HEK293 (cell line): ENCODE results near the gene KTN1.

Source experiments
- CTCF ChIA-PET: fragments of 350-600 bp; formaldehyde crosslinking; extraction: SDS; loops from one replicate; lab custom pipeline; 2021; ENCODE audit warnings: antibody characterized with exemption; lab: Yijun Ruan, JAX
- POLR2A ChIA-PET: fragments of 300-600 bp; formaldehyde crosslinking; extraction: SDS; loops from one replicate; lab custom pipeline; 2020; ENCODE audit warnings: antibody characterized with exemption, inconsistent platforms; lab: Yijun Ruan, JAX
- H3K27ac ChIP-seq: fragments of 200-500 bp; sonication (Bioruptor generic); 2 replicates; pipeline ENCODE4 v1.5.1; 2014; ENCODE audit warnings: low read depth, low read length, control low read depth, inconsistent platforms; ENCODE audit errors: extremely low read depth
- H3K36me3 ChIP-seq, 2 experiments: fragments of 200-500 bp in 1 of 2; sonication (Bioruptor generic) in 1 of 2; 1 replicate in 1 of 2; 2 replicates in 1 of 2; pipeline ENCODE4 v1.5.1; 2014 to 2017; ENCODE audit warnings: inconsistent platforms in 2 of 2, low read length in 2 of 2; ENCODE audit not compliant: control insufficient read depth in 2 of 2, insufficient read depth in 1 of 2
- H3K4me1 ChIP-seq: fragments of 200-500 bp; sonication (Bioruptor generic); 2 replicates; pipeline ENCODE4 v1.5.1; 2014; ENCODE audit warnings: mild to moderate bottlenecking, low read length, inconsistent platforms; ENCODE audit not compliant: control insufficient read depth, insufficient read depth
- H3K4me3 ChIP-seq: 2 replicates; pipeline ENCODE4 v1.5.1; 2011; ENCODE audit warnings: low read depth, mild to moderate bottlenecking, control low read depth, low read length, moderate library complexity
- H3K9me3 ChIP-seq: fragments of 200-500 bp; sonication (Bioruptor generic); 2 replicates; pipeline ENCODE4 v1.5.1; 2014; ENCODE audit warnings: low read depth, low read length, inconsistent platforms; ENCODE audit not compliant: control insufficient read depth, insufficient read depth
- BCL11A ChIP-seq: fragments of 450-650 bp; formaldehyde crosslinking; IDR thresholded peaks from 2 replicates; pipeline ENCODE4 v1.5.1; 2016; ENCODE audit warnings: low read depth, missing biosample characterization, missing genetic modification characterization
- MYNN ChIP-seq: fragments of 450-650 bp; formaldehyde crosslinking; IDR thresholded peaks from 2 replicates; pipeline ENCODE4 v1.5.1; 2016; ENCODE audit warnings: missing biosample characterization, missing genetic modification characterization, borderline replicate concordance
- MZF1 ChIP-seq: fragments of 450-650 bp; formaldehyde crosslinking; IDR thresholded peaks from 2 replicates; pipeline ENCODE4 v1.5.1; 2017; ENCODE audit warnings: missing biosample characterization, missing genetic modification characterization, borderline replicate concordance
- YY1 ChIP-seq: fragments of 450-650 bp; formaldehyde crosslinking; IDR thresholded peaks from 2 replicates; pipeline ENCODE4 v1.5.1; 2018; ENCODE audit warnings: missing biosample characterization, missing genetic modification characterization
- YY2 ChIP-seq: fragments of 450-650 bp; formaldehyde crosslinking; IDR thresholded peaks from 2 replicates; pipeline ENCODE4 v1.5.1; 2016; ENCODE audit warnings: missing biosample characterization, missing genetic modification characterization
- ZBTB7A ChIP-seq: fragments of 450-650 bp; formaldehyde crosslinking; IDR thresholded peaks from 2 replicates; pipeline ENCODE4 v1.5.1; 2016; ENCODE audit warnings: low read depth, missing biosample characterization, missing genetic modification characterization
- ZEB2 ChIP-seq: fragments of 450-650 bp; formaldehyde crosslinking; IDR thresholded peaks from 2 replicates; pipeline ENCODE4 v1.5.1; 2016; ENCODE audit warnings: missing biosample characterization, missing genetic modification characterization
- ZFHX2 ChIP-seq: fragments of 450-650 bp; formaldehyde crosslinking; conservative IDR thresholded peaks from 2 replicates; pipeline ENCODE4 v1.5.1; 2016; ENCODE audit warnings: missing biosample characterization, missing genetic modification characterization
- ZNF155 ChIP-seq: fragments of 450-650 bp; formaldehyde crosslinking; IDR thresholded peaks from 2 replicates; pipeline ENCODE4 v1.5.1; 2016; ENCODE audit warnings: missing biosample characterization, missing genetic modification characterization
- ZNF184 ChIP-seq: fragments of 450-650 bp; IDR thresholded peaks from 2 replicates; pipeline ENCODE4 v1.5.1; 2018; ENCODE audit warnings: missing biosample characterization, mild to moderate bottlenecking, missing genetic modification characterization
- ZNF274 ChIP-seq, 2 experiments: fragments of 200-500 bp in 1 of 2; fragments of 450-650 bp in 1 of 2; sonication (Bioruptor generic) in 1 of 2; formaldehyde crosslinking in 1 of 2; IDR thresholded peaks; 2 replicates each; pipeline versions ENCODE4 v1.5.1 to v1.6.1; 2014 to 2016; ENCODE audit warnings: borderline replicate concordance in 1 of 2, inconsistent platforms in 1 of 2, low read length in 1 of 2, missing biosample characterization in 1 of 2, missing genetic modification characterization in 1 of 2
- ZNF292 ChIP-seq: fragments of 450-650 bp; formaldehyde crosslinking; IDR thresholded peaks from 2 replicates; pipeline ENCODE4 v1.5.1; 2016; ENCODE audit warnings: low read depth, missing biosample characterization, missing genetic modification characterization, borderline replicate concordance
- ZNF324 ChIP-seq: fragments of 450-650 bp; formaldehyde crosslinking; IDR thresholded peaks from 2 replicates; pipeline ENCODE4 v1.5.1; 2016; ENCODE audit warnings: missing biosample characterization, missing genetic modification characterization
- ZNF473 ChIP-seq: fragments of 450-650 bp; formaldehyde crosslinking; IDR thresholded peaks from 2 replicates; pipeline ENCODE4 v1.5.1; 2017; ENCODE audit warnings: missing biosample characterization, missing genetic modification characterization
- ZNF549 ChIP-seq: fragments of 450-650 bp; IDR thresholded peaks from 2 replicates; pipeline ENCODE4 v1.5.1; 2018; ENCODE audit warnings: missing biosample characterization, missing genetic modification characterization, mild to moderate bottlenecking, inconsistent platforms, moderate library complexity
- ZNF600 ChIP-seq: fragments of 450-650 bp; formaldehyde crosslinking; IDR thresholded peaks from 2 replicates; pipeline ENCODE4 v1.5.1; 2016; ENCODE audit warnings: missing biosample characterization, missing genetic modification characterization
- ZNF701 ChIP-seq: fragments of 450-650 bp; formaldehyde crosslinking; IDR thresholded peaks from 2 replicates; pipeline ENCODE4 v1.5.1; 2016; ENCODE audit warnings: missing biosample characterization, missing genetic modification characterization
- ZNF776 ChIP-seq: fragments of 450-650 bp; formaldehyde crosslinking; IDR thresholded peaks from 2 replicates; pipeline ENCODE4 v1.5.0; 2017; ENCODE audit warnings: missing biosample characterization, missing genetic modification characterization, borderline replicate concordance
- ZSCAN30 ChIP-seq: fragments of 450-650 bp; IDR thresholded peaks from 2 replicates; pipeline ENCODE4 v1.5.1; 2018; ENCODE audit warnings: missing biosample characterization, mild to moderate bottlenecking, missing genetic modification characterization, moderate library complexity
- TF ChIP-seq, protein P1 (sequence below): fragments of 450-650 bp; formaldehyde crosslinking; IDR thresholded peaks from 2 replicates; pipeline ENCODE4 v1.5.1; 2016; ENCODE audit warnings: missing biosample characterization, missing genetic modification characterization
- TF ChIP-seq, protein P2 (sequence below): fragments of 450-650 bp; IDR thresholded peaks from 2 replicates; pipeline ENCODE4 v1.5.1; 2018; ENCODE audit warnings: missing biosample characterization, mild to moderate bottlenecking, missing genetic modification characterization
- TF ChIP-seq, protein P3 (sequence below): fragments of 450-650 bp; formaldehyde crosslinking; IDR thresholded peaks from 2 replicates; pipeline ENCODE4 v1.5.1; 2016; ENCODE audit warnings: missing biosample characterization, missing genetic modification characterization
- TF ChIP-seq, protein P4 (sequence below): fragments of 450-650 bp; formaldehyde crosslinking; IDR thresholded peaks from 2 replicates; pipeline ENCODE4 v1.5.1; 2016; ENCODE audit warnings: missing biosample characterization, missing genetic modification characterization
- TF ChIP-seq, protein P5 (sequence below): sonication (generic); formaldehyde crosslinking; IDR thresholded peaks from 2 replicates; pipeline ENCODE4 v1.8.1; 2022; ENCODE audit warnings: mild to moderate bottlenecking, moderate library complexity, missing genetic modification reagents

The KTN1 gene

DNA sequence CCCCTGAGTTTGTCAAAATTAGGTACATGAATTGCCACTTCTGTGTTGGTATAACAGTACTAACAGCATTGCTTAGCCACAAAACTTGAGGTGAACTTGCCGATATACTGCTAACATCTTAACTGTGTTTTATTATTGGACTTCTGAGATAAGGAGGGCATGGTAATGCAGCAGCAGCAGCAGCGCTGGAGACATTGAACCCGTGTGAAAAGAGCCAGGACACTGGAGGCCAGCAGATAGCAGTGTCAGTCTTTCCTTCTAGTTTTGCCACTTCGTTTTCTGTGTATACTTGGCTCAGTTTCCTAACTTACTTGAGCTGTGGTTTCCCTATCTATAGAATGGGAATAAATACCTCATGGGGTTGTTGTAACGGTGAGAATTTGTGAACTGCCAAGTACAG, 82.7 kb downstream of the KTN1 start:
- ChIA-PET POLR2A (no interaction called here), CTCF (interaction anchor here (0.7 kb wide), 1 partner anchor 28 kb away, joined by 4 read pairs; no protein-coding TSS in a partner anchor)
- no peak overlapping the region for H3K4me3 ChIP-seq
- no peaks in the 10 kb centered on the region for H3K4me1 ChIP-seq
- no peak for TF ChIP-seq ZBTB7A
- TF ChIP-seq YY1 (tag by site-specific recombination) = no peak
- TF ChIP-seq ZNF473 (tag by site-specific recombination) = no peak
- TF ChIP-seq ZNF600 (tag by site-specific recombination) = no peak
- TF ChIP-seq ZNF184 (tag by site-specific recombination) = no peak
- no peak for TF ChIP-seq ZSCAN30 (tag by site-specific recombination)
- TF ChIP-seq MZF1 (tag by site-specific recombination) = no peak
- no peak for TF ChIP-seq MYNN (tag by site-specific recombination)
- no peak for TF ChIP-seq ZEB2
- no peak for TF ChIP-seq ZNF324 (tag by site-specific recombination)
- no peak for TF ChIP-seq ZFHX2 (tag by site-specific recombination)
- no peak for TF ChIP-seq ZNF776 (tag by site-specific recombination)
- no peak for TF ChIP-seq ZNF292 (tag by site-specific recombination)
- TF ChIP-seq YY2 = no peak
- TF ChIP-seq ZNF701 (tag by site-specific recombination) = no peak
- TF ChIP-seq ZNF155 (tag by site-specific recombination) = no peak
- TF ChIP-seq, protein P1, sequence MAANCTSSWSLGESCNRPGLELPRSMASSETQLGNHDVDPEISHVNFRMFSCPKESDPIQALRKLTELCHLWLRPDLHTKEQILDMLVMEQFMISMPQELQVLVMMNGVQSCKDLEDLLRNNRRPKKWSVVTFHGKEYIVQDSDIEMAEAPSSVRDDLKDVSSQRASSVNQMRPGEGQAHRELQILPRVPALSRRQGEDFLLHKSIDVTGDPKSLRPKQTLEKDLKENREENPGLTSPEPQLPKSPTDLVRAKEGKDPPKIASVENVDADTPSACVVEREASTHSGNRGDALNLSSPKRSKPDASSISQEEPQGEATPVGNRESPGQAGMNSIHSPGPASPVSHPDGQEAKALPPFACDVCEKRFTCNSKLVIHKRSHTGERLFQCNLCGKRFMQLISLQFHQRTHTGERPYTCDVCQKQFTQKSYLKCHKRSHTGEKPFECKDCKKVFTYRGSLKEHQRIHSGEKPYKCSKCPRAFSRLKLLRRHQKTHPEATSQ (tag by site-specific recombination) = no peak
- peaks cover 31 to 52% of the 10 kb centered on the region in 2 experiments for H3K36me3 ChIP-seq
- H3K27ac ChIP-seq = no peak overlapping the region
- no peaks in the 10 kb centered on the region for H3K9me3 ChIP-seq

DNA sequence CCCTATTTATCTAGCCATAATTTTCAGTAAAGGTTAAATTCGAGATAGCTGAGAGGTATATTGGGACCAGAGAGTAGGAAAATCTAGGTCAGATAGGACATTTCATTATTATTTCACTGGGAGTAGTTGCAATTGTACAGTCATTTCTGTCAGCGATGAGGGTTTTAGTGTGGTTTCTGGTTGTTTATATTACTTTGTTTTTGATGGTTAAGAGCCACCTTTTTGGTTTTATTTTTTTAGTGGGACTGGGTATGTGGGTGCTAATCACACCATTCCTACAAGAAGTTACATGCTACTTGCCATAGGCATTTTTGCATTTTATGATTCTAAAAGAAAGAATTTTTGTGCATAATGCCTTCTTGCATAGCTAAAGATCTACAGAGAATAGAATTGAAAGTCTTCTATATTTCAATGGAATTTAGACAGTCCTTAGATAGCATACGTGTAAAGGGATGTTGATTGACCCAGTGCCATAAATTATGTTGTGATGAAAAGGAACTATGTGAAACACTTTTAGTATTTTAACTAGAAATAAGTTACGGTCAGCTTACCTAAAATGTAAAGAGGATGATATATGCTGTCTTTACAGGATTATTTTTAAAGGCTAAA, 85.2 kb downstream of the KTN1 start:
- H3K27ac ChIP-seq = no peak overlapping the region
- no peaks in the 10 kb centered on the region for H3K9me3 ChIP-seq
- no peak overlapping the region for H3K4me3 ChIP-seq
- POLR2A ChIA-PET = interaction anchor here (0.6 kb wide), 1 partner anchor 22 kb away, joined by 3 read pairs; no protein-coding TSS in a partner anchor
- CTCF ChIA-PET = interaction anchor here (0.5 to 2.5 kb wide), 3 partner anchors 14 to 746 kb away, joined by 4 to 7 read pairs (median 5); no protein-coding TSS in a partner anchor
- no peaks in the 10 kb centered on the region for H3K4me1 ChIP-seq
- peaks cover 15 to 44% of the 10 kb centered on the region in 2 experiments for H3K36me3 ChIP-seq
- no peak for TF ChIP-seq ZNF274 (IDR thresholded peaks at IDR 0.05; ENCODE audit: low read length)
- no peak for TF ChIP-seq ZNF274 (tag by site-specific recombination; IDR thresholded peaks at IDR 0.05; ENCODE audit: borderline replicate concordance)
- TF ChIP-seq, protein P1 (tag by site-specific recombination) = no peak
- TF ChIP-seq BCL11A (tag by site-specific recombination) = no peak
- TF ChIP-seq, protein P2, sequence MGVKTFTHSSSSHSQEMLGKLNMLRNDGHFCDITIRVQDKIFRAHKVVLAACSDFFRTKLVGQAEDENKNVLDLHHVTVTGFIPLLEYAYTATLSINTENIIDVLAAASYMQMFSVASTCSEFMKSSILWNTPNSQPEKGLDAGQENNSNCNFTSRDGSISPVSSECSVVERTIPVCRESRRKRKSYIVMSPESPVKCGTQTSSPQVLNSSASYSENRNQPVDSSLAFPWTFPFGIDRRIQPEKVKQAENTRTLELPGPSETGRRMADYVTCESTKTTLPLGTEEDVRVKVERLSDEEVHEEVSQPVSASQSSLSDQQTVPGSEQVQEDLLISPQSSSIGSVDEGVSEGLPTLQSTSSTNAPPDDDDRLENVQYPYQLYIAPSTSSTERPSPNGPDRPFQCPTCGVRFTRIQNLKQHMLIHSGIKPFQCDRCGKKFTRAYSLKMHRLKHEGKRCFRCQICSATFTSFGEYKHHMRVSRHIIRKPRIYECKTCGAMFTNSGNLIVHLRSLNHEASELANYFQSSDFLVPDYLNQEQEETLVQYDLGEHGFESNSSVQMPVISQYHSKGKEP (tag by site-specific recombination) = no peak
- TF ChIP-seq, protein P3, sequence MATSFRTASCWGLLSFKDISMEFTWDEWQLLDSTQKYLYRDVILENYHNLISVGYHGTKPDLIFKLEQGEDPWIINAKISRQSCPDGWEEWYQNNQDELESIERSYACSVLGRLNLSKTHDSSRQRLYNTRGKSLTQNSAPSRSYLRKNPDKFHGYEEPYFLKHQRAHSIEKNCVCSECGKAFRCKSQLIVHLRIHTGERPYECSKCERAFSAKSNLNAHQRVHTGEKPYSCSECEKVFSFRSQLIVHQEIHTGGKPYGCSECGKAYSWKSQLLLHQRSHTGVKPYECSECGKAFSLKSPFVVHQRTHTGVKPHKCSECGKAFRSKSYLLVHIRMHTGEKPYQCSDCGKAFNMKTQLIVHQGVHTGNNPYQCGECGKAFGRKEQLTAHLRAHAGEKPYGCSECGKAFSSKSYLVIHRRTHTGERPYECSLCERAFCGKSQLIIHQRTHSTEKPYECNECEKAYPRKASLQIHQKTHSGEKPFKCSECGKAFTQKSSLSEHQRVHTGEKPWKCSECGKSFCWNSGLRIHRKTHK (tag by site-specific recombination) = no peak
- TF ChIP-seq, protein P4, sequence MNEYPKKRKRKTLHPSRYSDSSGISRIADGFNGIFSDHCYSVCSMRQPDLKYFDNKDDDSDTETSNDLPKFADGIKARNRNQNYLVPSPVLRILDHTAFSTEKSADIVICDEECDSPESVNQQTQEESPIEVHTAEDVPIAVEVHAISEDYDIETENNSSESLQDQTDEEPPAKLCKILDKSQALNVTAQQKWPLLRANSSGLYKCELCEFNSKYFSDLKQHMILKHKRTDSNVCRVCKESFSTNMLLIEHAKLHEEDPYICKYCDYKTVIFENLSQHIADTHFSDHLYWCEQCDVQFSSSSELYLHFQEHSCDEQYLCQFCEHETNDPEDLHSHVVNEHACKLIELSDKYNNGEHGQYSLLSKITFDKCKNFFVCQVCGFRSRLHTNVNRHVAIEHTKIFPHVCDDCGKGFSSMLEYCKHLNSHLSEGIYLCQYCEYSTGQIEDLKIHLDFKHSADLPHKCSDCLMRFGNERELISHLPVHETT (tag by site-specific recombination) = no peak
- TF ChIP-seq, protein P5, sequence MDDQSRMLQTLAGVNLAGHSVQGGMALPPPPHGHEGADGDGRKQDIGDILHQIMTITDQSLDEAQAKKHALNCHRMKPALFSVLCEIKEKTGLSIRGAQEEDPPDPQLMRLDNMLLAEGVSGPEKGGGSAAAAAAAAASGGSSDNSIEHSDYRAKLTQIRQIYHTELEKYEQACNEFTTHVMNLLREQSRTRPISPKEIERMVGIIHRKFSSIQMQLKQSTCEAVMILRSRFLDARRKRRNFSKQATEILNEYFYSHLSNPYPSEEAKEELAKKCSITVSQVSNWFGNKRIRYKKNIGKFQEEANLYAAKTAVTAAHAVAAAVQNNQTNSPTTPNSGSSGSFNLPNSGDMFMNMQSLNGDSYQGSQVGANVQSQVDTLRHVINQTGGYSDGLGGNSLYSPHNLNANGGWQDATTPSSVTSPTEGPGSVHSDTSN (CRISPR knock-in tag) = no peak
- no peak for TF ChIP-seq ZNF549 (tag by site-specific recombination)
